ENCODE results near the gene ALG12. TPM values are rescaled to one million over a fixed set of nuclear protein-coding genes. Genes with fewer than 3 reads are reported as not detected.

ALG12 gene
- total RNA-seq, 3 donors from 2014 or later (not counting 1 experiment from before 2014, with no cell fraction given): 17.2 to 22.7 (median 19.2) TPM

- peaks cover 7% of the 10 kb centered on the region for H3K4me1 ChIP-seq (ENCODE audit: control insufficient read depth, insufficient read depth, low read length)
- WGBS (ENCODE audit: insufficient coverage): 78% methylated on average over 4 of the region's 4 CpGs
- no peaks in the 10 kb centered on the region for H3K36me3 ChIP-seq (ENCODE audit: control insufficient read depth, insufficient read depth, low read length)
- intact Hi-C loops (cut with micrococcal nuclease): no loop called here
- no peaks in the 10 kb centered on the region for H3K36me3 Mint-ChIP-seq
- H3K9me3 Mint-ChIP-seq: no peaks in the 10 kb centered on the region
- ATAC-seq (no peak), DNase-seq (no peak)
- no peaks in the 10 kb centered on the region for H3K27me3 ChIP-seq (ENCODE audit: control insufficient read depth, insufficient read depth, low read length)
- no peaks in the 10 kb centered on the region for H3K27me3 Mint-ChIP-seq (ENCODE audit: low read depth in 2 of 2)
- H3K4me3 Mint-ChIP-seq: no peak overlapping the region
- no peak overlapping the region for H3K27ac Mint-ChIP-seq
- no peaks in the 10 kb centered on the region for H3K4me1 Mint-ChIP-seq
- no peak overlapping the region for H3K4me3 ChIP-seq (ENCODE audit: low read length)
- H3K9me3 ChIP-seq (ENCODE audit: control insufficient read depth, insufficient read depth, low read length): no peaks in the 10 kb centered on the region
- H3K27ac ChIP-seq (ENCODE audit: low read length): no peak overlapping the region
- no peak for TF ChIP-seq CTCF (IDR thresholded peaks at IDR 0.05)
Measured at GRCh38 chr22:49951678-49951985, 33.4 kb upstream of the ALG12 start.

- H3K4me1 Mint-ChIP-seq: no peaks in the 10 kb centered on the region
- H3K9me3 Mint-ChIP-seq: no peaks in the 10 kb centered on the region
- WGBS (ENCODE audit: insufficient coverage): 90% methylated on average over 28 of the region's 28 CpGs
- H3K27ac Mint-ChIP-seq: no peak overlapping the region
- no peak overlapping the region for H3K4me3 Mint-ChIP-seq
- Histone ChIP-seq H3K36me3 (ENCODE audit: control insufficient read depth, insufficient read depth, low read length) (no peaks in the 10 kb centered on the region), H3K9me3 (ENCODE audit: control insufficient read depth, insufficient read depth, low read length) (no peaks in the 10 kb centered on the region), H3K27ac (ENCODE audit: low read length) (no peak overlapping the region), H3K27me3 (ENCODE audit: control insufficient read depth, insufficient read depth, low read length) (no peaks in the 10 kb centered on the region), H3K4me3 (ENCODE audit: low read length) (no peak overlapping the region), H3K4me1 (ENCODE audit: control insufficient read depth, insufficient read depth, low read length) (peaks cover 12% of the 10 kb centered on the region)
- no peak for ATAC-seq
- DNase-seq: no peak
- TF ChIP-seq CTCF (IDR thresholded peaks at IDR 0.05): no peak
- no peaks in the 10 kb centered on the region for H3K27me3 Mint-ChIP-seq (ENCODE audit: low read depth in 2 of 2)
- intact Hi-C loops (cut with micrococcal nuclease): no loop called here
- no peaks in the 10 kb centered on the region for H3K36me3 Mint-ChIP-seq
Measured at GRCh38 chr22:49951000-49951677, 32.9 kb upstream of the ALG12 start.

- no peak for ATAC-seq
Measured at GRCh38 chr22:49950396-49950994, 32.3 kb upstream of the ALG12 start.

More at GRCh38 chr22:49950396-49950994, 32.3 kb upstream of the ALG12 start:
- TF ChIP-seq CTCF (IDR thresholded peaks at IDR 0.05): no peak
- Mint-ChIP-seq H3K9me3 (no peaks in the 10 kb centered on the region), H3K4me1 (peaks cover 0 to 4% of the 10 kb centered on the region in 2 donors), H3K27me3 (ENCODE audit: low read depth in 2 of 2) (no peaks in the 10 kb centered on the region), H3K4me3 (no peak overlapping the region), H3K36me3 (no peaks in the 10 kb centered on the region), H3K27ac (no peak overlapping the region)
- H3K27ac ChIP-seq (ENCODE audit: low read length): no peak overlapping the region
- no peaks in the 10 kb centered on the region for H3K9me3 ChIP-seq (ENCODE audit: control insufficient read depth, insufficient read depth, low read length)
- no peak for DNase-seq
- H3K4me1 ChIP-seq (ENCODE audit: control insufficient read depth, insufficient read depth, low read length): peaks cover 19% of the 10 kb centered on the region
- H3K27me3 ChIP-seq (ENCODE audit: control insufficient read depth, insufficient read depth, low read length): no peaks in the 10 kb centered on the region
- no peaks in the 10 kb centered on the region for H3K36me3 ChIP-seq (ENCODE audit: control insufficient read depth, insufficient read depth, low read length)
- no peak overlapping the region for H3K4me3 ChIP-seq (ENCODE audit: low read length)
- 91% methylated on average over 17 of the region's 18 CpGs for WGBS (ENCODE audit: insufficient coverage)
- intact Hi-C loops (cut with micrococcal nuclease): no loop called here
